HepG2 (cell line): ENCODE data around the gene DNPEP. TPM values are rescaled to one million over a fixed set of nuclear protein-coding genes. Genes with fewer than 3 reads are reported as not detected.

Source experiments
- ATAC-seq: fragments of 200-7000 bp; cut with Tn5 transposase; 3 replicates; pipeline ENCODE4 v1.9.1; 2020; ENCODE audit warnings: mild to moderate bottlenecking, moderate library complexity
- BruUV-seq: library from RNA; stranded (reverse); fragments of 400-500 nt; replicated peaks from 2 replicates; lab custom pipeline; 2021; lab: Mats Ljungman, UMichigan
- CTCF ChIA-PET: fragments of 300-600 bp; formaldehyde crosslinking; extraction: SDS; loops from one replicate; lab custom pipeline; 2021; ENCODE audit warnings: low total read pairs, inconsistent platforms, low intra/inter-chr PET ratio; lab: Yijun Ruan, JAX
- POLR2A ChIA-PET: fragments of 350-600 bp; sonication (Branson Sonifier 250); formaldehyde crosslinking; loops from one replicate; lab custom pipeline; 2020; ENCODE audit warnings: antibody characterized with exemption, inconsistent platforms; lab: Yijun Ruan, JAX
- DNase-seq: peaks from one replicate; pipeline ENCODE4 v3.0.0-alpha.2; 2015; ENCODE audit warnings: low spot score
- FAIRE-seq: peaks from 3 replicates; lab custom pipeline; 2011; peaks lifted over from hg19 to GRCh38; lab: Jason Lieb, UNC
- H2AFZ ChIP-seq: one replicate; pipeline ENCODE4 v1.6.1; 2011; ENCODE audit warnings: low read length, inconsistent platforms
- H3K27ac ChIP-seq: fragments of 300-600 bp; 3 replicates; pipeline ENCODE4 v1.8.0; 2011; ENCODE audit warnings: mixed run types, mild to moderate bottlenecking, mixed read lengths, low read length, inconsistent platforms; ENCODE audit not compliant: insufficient read depth; ENCODE audit errors: extremely low read length
- H3K27me3 ChIP-seq, 2 experiments: fragments of 200-600 bp in 1 of 2; 2 replicates in 1 of 2; 3 replicates in 1 of 2; pipeline versions ENCODE4 v1.6.0 to v1.8.0; 2011; ENCODE audit warnings: low read length in 2 of 2, mild to moderate bottlenecking in 2 of 2, moderate library complexity in 2 of 2, inconsistent platforms in 1 of 2; ENCODE audit not compliant: insufficient read depth in 2 of 2, control insufficient read depth in 1 of 2
- H3K36me3 ChIP-seq, 2 experiments: fragments of 200-600 bp in 1 of 2; replicated peaks in 1 of 2; 2 replicates in 1 of 2; 3 replicates in 1 of 2; pipeline versions ENCODE4 v1.5.1 to v1.8.0; 2011; ENCODE audit warnings: low read length in 2 of 2, inconsistent platforms in 1 of 2; ENCODE audit not compliant: insufficient read depth in 2 of 2, control insufficient read depth in 1 of 2
- H3K4me1 ChIP-seq: 2 replicates; pipeline ENCODE4 v1.5.1; 2012; ENCODE audit warnings: low read length, inconsistent platforms; ENCODE audit not compliant: insufficient read depth
- H3K4me2 ChIP-seq: 2 replicates; pipeline ENCODE4 v1.6.0; 2011; ENCODE audit warnings: low read depth, low read length, inconsistent platforms
- H3K4me3 ChIP-seq, 3 experiments: fragments of 200-600 bp in 1 of 3; sonication (generic), shearing (Covaris generic) in 1 of 3; replicated peaks in 1 of 3; 2 replicates each; pipeline ENCODE4 v1.5.1; 2011 to 2016; ENCODE audit warnings: low read length in 3 of 3, inconsistent platforms in 2 of 3, low read depth in 2 of 3, mild to moderate bottlenecking in 2 of 3, control low read depth in 1 of 3, mixed read lengths in 1 of 3; ENCODE audit not compliant: insufficient read depth in 1 of 3
- H3K79me2 ChIP-seq: one replicate; pipeline ENCODE4 v1.6.1; 2011; ENCODE audit warnings: low read length, inconsistent platforms; ENCODE audit not compliant: insufficient read depth
- H3K9ac ChIP-seq: 2 replicates; pipeline ENCODE4 v1.6.0; 2011; ENCODE audit warnings: mild to moderate bottlenecking, low read depth, low read length, inconsistent platforms; ENCODE audit not compliant: insufficient read depth
- H3K9me3 ChIP-seq: 2 replicates; pipeline ENCODE4 v1.5.1; 2012; ENCODE audit warnings: mild to moderate bottlenecking, low read length
- H4K20me1 ChIP-seq: 2 replicates; pipeline ENCODE4 v1.6.0; 2011; ENCODE audit warnings: inconsistent platforms, mild to moderate bottlenecking, low read length, moderate library complexity; ENCODE audit not compliant: insufficient read depth
- AHDC1 ChIP-seq: sonication (generic); formaldehyde crosslinking; IDR thresholded peaks from 2 replicates; pipeline ENCODE4 v1.5.1; 2020; ENCODE audit warnings: mild to moderate bottlenecking, missing genetic modification reagents, borderline replicate concordance
- MAZ ChIP-seq, 2 experiments: sonication (generic) in 1 of 2; formaldehyde crosslinking in 1 of 2; IDR thresholded peaks; 2 replicates each; pipeline versions ENCODE4 v1.5.0 to v1.6.1; 2012 to 2020; ENCODE audit warnings: low read depth in 2 of 2, mild to moderate bottlenecking in 2 of 2, borderline replicate concordance in 1 of 2, improper control_type of control experiment in 1 of 2, low read length in 1 of 2, missing genetic modification reagents in 1 of 2, moderate library complexity in 1 of 2
- RBFOX2 ChIP-seq: fragments of 200-400 bp; formaldehyde crosslinking; IDR thresholded peaks from 2 replicates; pipeline ENCODE4 v1.6.1; 2017; ENCODE audit warnings: low read depth, mild to moderate bottlenecking, low read length
- WGBS: methylation state at CpG from one replicate; pipeline ENCODE4 v1.1.6; 2017; ENCODE audit warnings: low lambda C conversion rate; 5-methylcytosine and 5-hydroxymethylcytosine counted together
- in situ Hi-C: cut with HindIII; loops from 2 replicates; pipeline ENCODE4 v1.10.0; 2017; ENCODE audit warnings: low pct_unique_long_range_greater_than_20kb; ENCODE audit not compliant: extremely low pct_ligation_motif_present
- intact Hi-C: fragments of 100-400 bp; cut with micrococcal nuclease; formaldehyde crosslinking; loops from one replicate; pipeline ENCODE4 v1.10.0; 2022; ENCODE audit not compliant: unreplicated experiment
- polyA plus RNA-seq, 8 experiments: library from polyadenylated mRNA; depleted of rRNA in 3 of 8; stranded (reverse) in 7 of 8; unstranded in 1 of 8; fragments of >200 nt; fragmentation: Illumina TruSeq in 4 of 8; extraction: Trizol in 4 of 8; gene quantifications; 2 replicates each; pipeline versions ENCODE4 v1.2.1 to v1.2.3, GENCODE V29; 2011 to 2016; ENCODE audit warnings: low read depth in 4 of 8, missing spikeins in 1 of 8, mixed read lengths in 1 of 8; ENCODE audit not compliant: insufficient read depth in 1 of 8
- total RNA-seq, 5 experiments: library from RNA; depleted of rRNA; stranded (reverse); fragments of >200 nt; fragmentation: Illumina TruSeq; extraction: Trizol; gene quantifications; 2 replicates each; pipeline ENCODE4 v1.2.3, GENCODE V29; 2016; ENCODE audit warnings: low read depth in 1 of 5

The DNPEP gene
- total and polyA plus RNA-seq, 2 of the 13 experiments (the other 11 are each of a cell fraction or from before 2014, with no cell fraction given): 104 to 109 TPM

GRCh38 chr2:219353129-219353528, 34.6 kb downstream of the DNPEP start:
- ATAC-seq (no peak), DNase-seq (no peak), FAIRE-seq (no peak)
- H3K27me3 ChIP-seq: peaks cover 0 to 63% of the 10 kb centered on the region in 2 experiments; a peak in 3 of 5 replicates
- WGBS: 43% methylated on average over 5 of the region's 5 CpGs
- H3K9ac ChIP-seq: no peak overlapping the region
- H3K27ac ChIP-seq: no peak overlapping the region
- no peaks in the 10 kb centered on the region for H4K20me1 ChIP-seq
- CTCF ChIA-PET: interaction anchor here (1.9 kb wide), 1 partner anchor 193 kb away, joined by 7 read pairs; the partner anchor contains the start of gene NHEJ1
- POLR2A ChIA-PET: no interaction called here
- no TSS peak for BruUV-seq
- H3K4me1 ChIP-seq: no peaks in the 10 kb centered on the region
- H3K79me2 ChIP-seq: no peaks in the 10 kb centered on the region
- H3K36me3 ChIP-seq: no peaks in the 10 kb centered on the region
- H2AFZ ChIP-seq: no peak overlapping the region
- TF ChIP-seq AHDC1 (CRISPR knock-in tag): no peak
- no peak for TF ChIP-seq RBFOX2
- TF ChIP-seq MAZ (IDR thresholded peaks at IDR 0.05; ENCODE audit: borderline replicate concordance, low read depth, low read length): no peak
- no peak for TF ChIP-seq MAZ (CRISPR knock-in tag; IDR thresholded peaks at IDR 0.05; ENCODE audit: low read depth)
- in situ Hi-C loops (no loop called here), intact Hi-C loops (no loop called here)
- no peak overlapping the region for H3K4me2 ChIP-seq
- no peak overlapping the region for H3K4me3 ChIP-seq
- H3K9me3 ChIP-seq: no peaks in the 10 kb centered on the region
